ENCODE measurements around the gene ZBED5.

The ZBED5 gene

GRCh38 chr11:10807493-10808234 is 50.2 kb downstream of the ZBED5 start:
- DNase-seq (ENCODE audit: low read depth) = no peak
- peak overlapping the region; percentile 99 for H3K4me3 ChIP-seq (ENCODE audit: low read depth, low read length)
- TF ChIP-seq CTCF (IDR thresholded peaks at IDR 0.05; ENCODE audit: low read depth, low read length, missing control alignments) = no peak

- no peak for DNase-seq (ENCODE audit: low read depth)
- TF ChIP-seq CTCF (IDR thresholded peaks at IDR 0.05; ENCODE audit: low read depth, low read length, missing control alignments) = no peak
- no peak overlapping the region for H3K4me3 ChIP-seq (ENCODE audit: low read depth, low read length)
Observed at GRCh38 chr11:10806206-10806605, 51.6 kb downstream of the ZBED5 start.

DNA sequence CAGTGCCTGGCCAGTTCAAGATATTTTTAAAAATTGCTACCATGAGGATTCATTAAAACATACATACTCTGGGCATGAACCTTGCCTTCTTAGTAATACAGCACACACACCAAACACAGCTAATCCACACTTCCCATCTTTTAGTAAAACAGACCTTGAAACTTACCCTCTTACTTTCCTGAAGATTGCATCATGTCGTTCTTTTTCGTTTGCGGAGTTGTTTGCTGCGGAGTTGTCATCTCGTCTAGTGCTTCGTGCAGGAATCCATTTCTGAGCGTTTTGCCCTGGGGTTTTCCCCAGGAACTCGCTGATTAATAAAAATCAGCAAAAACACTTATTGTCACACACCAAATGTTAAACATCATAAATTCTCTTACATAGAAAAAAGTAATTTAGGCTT is 52.1 kb downstream of the ZBED5 start:
- no peak for DNase-seq (ENCODE audit: low read depth)
- no peak for TF ChIP-seq CTCF (IDR thresholded peaks at IDR 0.05; ENCODE audit: low read depth, low read length, missing control alignments)
- no peak overlapping the region for H3K4me3 ChIP-seq (ENCODE audit: low read depth, low read length)

DNA sequence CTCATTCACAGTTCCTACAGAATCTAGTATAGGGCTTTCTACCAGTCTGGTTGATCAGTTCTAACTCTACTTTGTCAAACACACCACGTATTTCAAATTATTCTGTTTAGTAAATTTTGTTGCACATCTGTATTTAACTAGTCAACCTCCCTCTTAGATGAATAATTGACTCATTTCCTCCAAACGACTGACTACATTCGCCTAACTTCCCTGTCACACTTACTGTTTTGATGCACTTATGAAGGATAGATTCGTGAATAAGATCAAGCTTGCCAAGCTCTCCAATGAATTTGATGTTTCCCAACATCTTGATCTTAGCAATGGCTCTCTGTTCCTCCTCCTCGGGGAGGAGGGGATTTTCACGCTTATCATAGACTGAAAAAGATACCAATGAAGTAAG is 54.2 kb downstream of the ZBED5 start:
- TF ChIP-seq CTCF (IDR thresholded peaks at IDR 0.05; ENCODE audit: low read depth, low read length, missing control alignments) = no peak
- H3K4me3 ChIP-seq (ENCODE audit: low read depth, low read length) = no peak overlapping the region
- no peak for DNase-seq (ENCODE audit: low read depth)
